ENCODE results near the gene ABR. TPM values are rescaled to one million over a fixed set of nuclear protein-coding genes. Genes with fewer than 3 reads are reported as not detected.

Gene ABR
- total and polyA plus RNA-seq, 2 of the 8 experiments (the other 6 are each of a cell fraction or from before 2014, with no cell fraction given), result 44.8 to 47.2 TPM

DNA sequence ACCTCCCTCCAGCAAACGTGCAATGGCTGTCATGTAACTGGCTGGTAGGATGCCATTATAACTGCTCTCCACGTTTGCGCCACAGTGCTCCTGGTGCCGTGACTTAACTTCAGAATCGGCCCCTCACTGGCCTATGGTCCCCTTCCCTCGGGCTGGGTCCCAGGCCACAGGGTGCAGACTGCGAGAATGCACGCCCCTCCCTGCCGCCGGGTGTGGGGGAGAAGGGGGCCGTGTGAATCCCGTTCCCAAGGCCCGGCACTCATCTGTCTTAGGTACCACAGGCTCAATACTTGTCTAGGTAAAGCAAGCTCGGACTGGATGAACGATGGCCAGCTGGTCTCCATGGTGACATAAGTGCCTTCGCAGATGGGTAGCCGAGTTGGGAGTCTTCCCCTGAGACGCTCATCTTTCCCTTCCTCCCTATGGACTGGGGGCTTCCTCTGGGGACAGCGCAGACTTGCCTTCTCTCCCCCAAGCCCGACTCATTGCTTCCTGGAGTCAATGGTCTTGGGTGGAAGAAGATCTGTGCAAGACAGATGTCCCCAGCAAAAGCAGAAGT, 145.1 kb downstream of the ABR start:
- CTCF ChIA-PET (ENCODE audit: partially characterized antibody), result interaction anchor here (1.0 to 6.3 kb wide), 3 partner anchors 9 to 34 kb away, joined by 4 to 41 read pairs (median 4); no protein-coding TSS in a partner anchor
- no peak overlapping the region for H2BK5ac ChIP-seq (ENCODE audit: low read depth, low read length)
- no peak overlapping the region for H2AK5ac ChIP-seq (ENCODE audit: low read depth, low read length)
- no peak overlapping the region for H3K18ac ChIP-seq (ENCODE audit: extremely low read depth, low read length)
- no peak overlapping the region for H3K4me3 ChIP-seq (ENCODE audit: extremely low read depth in 1 of 4, insufficient read depth in 2 of 4, low read depth in 3 of 4, low read length in 4 of 4)
- no peak overlapping the region for H3K4me2 ChIP-seq (ENCODE audit: insufficient read depth in 1 of 2, low read depth in 2 of 2, low read length in 2 of 2)
- POLR2A ChIA-PET (ENCODE audit: partially characterized antibody), result interaction anchor here (0.5 kb wide), 1 partner anchor 54 kb away, joined by 4 read pairs; no protein-coding TSS in a partner anchor
- H4K8ac ChIP-seq (ENCODE audit: extremely low read depth, insufficient read depth, low read length), result no peak overlapping the region
- H3K79me1 ChIP-seq (ENCODE audit: low read depth, low read length), result no peaks in the 10 kb centered on the region
- no peak overlapping the region for H3K14ac ChIP-seq (ENCODE audit: insufficient read length)
- 84% methylated on average over 19 of the region's 20 CpGs; no CpG with 5 or more reads in 1 of the 2 experiments for WGBS, 2 experiments (ENCODE audit: extremely low coverage in 1 of 2, insufficient coverage in 1 of 2, insufficient read length in 1 of 2, insufficient replicate concordance in 2 of 2, low coverage in 1 of 2, low lambda C conversion rate in 2 of 2, missing lambda C conversion rate in 1 of 2)
- H3K56ac ChIP-seq (replicated peaks; ENCODE audit: insufficient read length, low read depth, low read length), result no peak overlapping the region
- H3K79me2 ChIP-seq (ENCODE audit: control insufficient read depth in 1 of 2, insufficient read depth in 2 of 2, low read length in 2 of 2), result no peaks in the 10 kb centered on the region
- no peak overlapping the region for H3K27ac ChIP-seq (ENCODE audit: low read depth, low read length)
- H2BK12ac ChIP-seq (ENCODE audit: low read depth, low read length), result no peak overlapping the region
- H3K36me3 ChIP-seq (ENCODE audit: control insufficient read depth in 2 of 4, insufficient read depth in 4 of 4, low read length in 3 of 4), result no peaks in the 10 kb centered on the region; a peak in 1 of 8 replicates
- H3K23ac ChIP-seq (ENCODE audit: insufficient read length), result no peak overlapping the region
- peaks cover 7% of the 10 kb centered on the region; the same call in 1 of the 2 replicates for H3K23me2 ChIP-seq (ENCODE audit: low read depth, low read length)
- H3K4ac ChIP-seq (replicated peaks; ENCODE audit: insufficient read length, low read depth, low read length), result no peak overlapping the region
- no peak overlapping the region for H4K5ac ChIP-seq (ENCODE audit: insufficient read length, low read depth, low read length)
- FAIRE-seq (no peak), DNase-seq (ENCODE audit: low read depth in 1 of 2, low spot score in 2 of 2) (no peak)
- H3K4me1 ChIP-seq (replicated peaks in 1 of 4; ENCODE audit: control insufficient read depth in 3 of 4, insufficient read depth in 4 of 4, low read length in 3 of 4), result peaks cover 0 to 15% (median 9%) of the 10 kb centered on the region in 4 experiments; a peak in 6 of 7 replicates
- H2BK20ac ChIP-seq (ENCODE audit: low read length), result no peak overlapping the region
- H3K27me3 ChIP-seq (replicated peaks in 1 of 4; ENCODE audit: control insufficient read depth in 3 of 4, extremely low read depth in 1 of 4, insufficient read depth in 3 of 4, low read length in 3 of 4), result peaks cover 0 to 14% (median 7%) of the 10 kb centered on the region in 4 experiments; a peak in 5 of 7 replicates
- H2AFZ ChIP-seq (ENCODE audit: low read length), result no peak overlapping the region
- H2BK15ac ChIP-seq (ENCODE audit: low read length), result no peak overlapping the region
- H2BK120ac ChIP-seq (replicated peaks; ENCODE audit: low read depth, low read length), result no peak overlapping the region
- no peaks in the 10 kb centered on the region for H3K9me3 ChIP-seq (ENCODE audit: insufficient read depth in 2 of 2, low read depth in 1 of 2, low read length in 1 of 2)
- H4K20me1 ChIP-seq (replicated peaks in 1 of 2; ENCODE audit: control insufficient read depth in 1 of 2, insufficient read depth in 2 of 2, low read length in 2 of 2), result peaks cover 6 to 17% of the 10 kb centered on the region in 2 experiments
- H3K9ac ChIP-seq (replicated peaks in 1 of 4; ENCODE audit: extremely low read depth in 1 of 4, low read depth in 3 of 4, low read length in 3 of 4), result no peak overlapping the region
- H4K91ac ChIP-seq (replicated peaks; ENCODE audit: insufficient read length, low read length), result no peak overlapping the region
- TF ChIP-seq SRF (IDR thresholded peaks at IDR 0.05; ENCODE audit: low read depth, low read length) (no peak), SAP30 (IDR thresholded peaks at IDR 0.05; ENCODE audit: insufficient read depth, insufficient replicate concordance, low read length) (no peak), CTBP2 (IDR thresholded peaks at IDR 0.05; ENCODE audit: borderline replicate concordance, insufficient read depth, insufficient read length, low read length) (no peak), CHD2 (IDR thresholded peaks at IDR 0.05; ENCODE audit: low read length) (no peak), KDM5A (IDR thresholded peaks at IDR 0.05; ENCODE audit: low read length) (no peak)
